ENCODE results near the gene ZSCAN5B.

Gene ZSCAN5B

GRCh38 chr19:56174086-56174485 lies 23.5 kb downstream of the ZSCAN5B start:
- TF ChIP-seq CTCF (IDR thresholded peaks at IDR 0.05; ENCODE audit: low read depth, low read length), result no peak
- no peak for DNase-seq (ENCODE audit: extremely low read depth, low read depth)

- DNase-seq (ENCODE audit: extremely low read depth, low read depth), result no peak
- no peak for TF ChIP-seq CTCF (IDR thresholded peaks at IDR 0.05; ENCODE audit: low read depth, low read length)
Observed at GRCh38 chr19:56170261-56170660, 27.3 kb downstream of the ZSCAN5B start.

GRCh38 chr19:56167064-56167578 lies 30.5 kb downstream of the ZSCAN5B start:
- TF ChIP-seq CTCF (IDR thresholded peaks at IDR 0.05; ENCODE audit: low read depth, low read length), result no peak
- no peak for DNase-seq (ENCODE audit: extremely low read depth, low read depth)

- TF ChIP-seq CTCF (IDR thresholded peaks at IDR 0.05; ENCODE audit: low read depth, low read length), result no peak
- DNase-seq (ENCODE audit: extremely low read depth, low read depth), result no peak
Observed at GRCh38 chr19:56163097-56163496, 34.5 kb downstream of the ZSCAN5B start.

GRCh38 chr19:56162258-56162657 lies 35.3 kb downstream of the ZSCAN5B start:
- DNase-seq (ENCODE audit: extremely low read depth, low read depth), result no peak

GRCh38 chr19:56161534-56161933 lies 36.0 kb downstream of the ZSCAN5B start:
- TF ChIP-seq CTCF (IDR thresholded peaks at IDR 0.05; ENCODE audit: low read depth, low read length), result no peak
- no peak for DNase-seq (ENCODE audit: extremely low read depth, low read depth)

More at GRCh38 chr19:56162258-56162657, 35.3 kb downstream of the ZSCAN5B start:
- TF ChIP-seq CTCF (IDR thresholded peaks at IDR 0.05; ENCODE audit: low read depth, low read length), result no peak

GRCh38 chr19:56159622-56160271 lies 37.8 kb downstream of the ZSCAN5B start:
- TF ChIP-seq CTCF (IDR thresholded peaks at IDR 0.05; ENCODE audit: low read depth, low read length), result no peak
- no peak for DNase-seq (ENCODE audit: extremely low read depth, low read depth)
